Endothelial cell of coronary artery (primary cell): Measurements from ENCODE around the gene ZNF609. TPM values are rescaled to one million over a fixed set of nuclear protein-coding genes. Genes with fewer than 3 reads are reported as not detected.

Experiments
- total RNA-seq: library from RNA; depleted of rRNA; stranded (reverse); fragments of >200 nt; gene quantifications from 2 replicates; pipeline ENCODE4 v1.2.3, GENCODE V29; 2014

Gene ZNF609
- 20.2 and 27.8 TPM in 2 replicates for total RNA-seq

GRCh38 chr15:64460206-64460723 is at the start of gene ZNF609:
Gene ZNF609, plus strand, starts transcription at chr15:64460578. Its CDS starts 38,842 bp downstream, at chr15:64499420.

Other genes starting within 250 kb of the ZNF609 start
- gene CSNK1G1, start 104.4 kb upstream of the ZNF609 start, total RNA-seq = 25.8 and 29.5 TPM in 2 replicates
- gene PCLAF, start 79.1 kb upstream of the ZNF609 start, total RNA-seq = 8.1 and 13.5 TPM in 2 replicates
- 10.3 and 12.8 TPM in 2 replicates for gene TRIP4, start 72.7 kb upstream of the ZNF609 start, total RNA-seq